Measurements from ENCODE around the gene FRMD8. TPM values are rescaled to one million over a fixed set of nuclear protein-coding genes. Genes with fewer than 3 reads are reported as not detected.

Gene FRMD8
- total RNA-seq, 6 donors from 2014 or later = 31.4 to 77.5 (median 45.8) TPM

GRCh38 chr11:65380460-65381119 lies 5.8 kb upstream of the FRMD8 start:
- no peak overlapping the region for H3K4me3 ChIP-seq
- no peak for TF ChIP-seq POLR2A (IDR thresholded peaks at IDR 0.05)
- TF ChIP-seq POLR2AphosphoS5 (IDR thresholded peaks at IDR 0.05) = no peak
- no peak for TF ChIP-seq EP300 (IDR thresholded peaks at IDR 0.05)
- TF ChIP-seq CTCF (IDR thresholded peaks at IDR 0.05) = no peak
- WGBS, 2 donors = 92 to 95% methylated on average over 12 to 16 of the region's 16 CpGs
- no peaks in the 10 kb centered on the region for H3K36me3 ChIP-seq
- H3K27ac ChIP-seq = peak overlapping the region; percentile 93 to 99 (median 98)
- no peaks in the 10 kb centered on the region for H3K27me3 ChIP-seq
- DNase-seq (peak in 1 of 2 donors; percentile 63), ATAC-seq (ENCODE audit: low FRiP score in 2 of 2) (no peak)
- no peaks in the 10 kb centered on the region for H3K9me3 ChIP-seq
- peaks cover 48 to 81% (median 51%) of the 10 kb centered on the region in 4 donors for H3K4me1 ChIP-seq

GRCh38 chr11:65381716-65382032 lies 4.8 kb upstream of the FRMD8 start:
- DNase-seq (peak in 1 of 2 donors; percentile 61), ATAC-seq (ENCODE audit: low FRiP score in 2 of 2) (peak; percentile 27 to 37)
- 0 to 3% methylated on average over 1 to 6 of the region's 6 CpGs for WGBS, 2 donors
- Histone ChIP-seq H3K4me1 (peaks cover 54 to 86% (median 58%) of the 10 kb centered on the region in 4 donors), H3K27me3 (no peaks in the 10 kb centered on the region), H3K9me3 (no peaks in the 10 kb centered on the region), H3K36me3 (no peaks in the 10 kb centered on the region), H3K27ac (peak overlapping the region; percentile 93 to 99 (median 98)), H3K4me3 (peak overlapping the region; percentile 31 to 56 (median 44))
- TF ChIP-seq POLR2A (IDR thresholded peaks at IDR 0.05) (no peak), POLR2AphosphoS5 (IDR thresholded peaks at IDR 0.05) (no peak), CTCF (IDR thresholded peaks at IDR 0.05) (no peak), EP300 (IDR thresholded peaks at IDR 0.05) (no peak)

GRCh38 chr11:65382033-65382803 lies 4.2 kb upstream of the FRMD8 start, which contains the start of gene SLC25A45:
TSS of gene SLC25A45 (minus strand) at chr11:65382646. CDS start at chr11:65381951, 695 bp downstream.
- DNase-seq = peak; percentile 95 to 97
- H3K4me1 ChIP-seq = peaks cover 56 to 86% (median 60%) of the 10 kb centered on the region in 4 donors
- H3K36me3 ChIP-seq = no peaks in the 10 kb centered on the region
- H3K27me3 ChIP-seq = no peaks in the 10 kb centered on the region
- WGBS, 2 donors = 0 to 1% methylated on average over 5 to 27 of the region's 27 CpGs
- H3K27ac ChIP-seq = peak within 1 kb of the TSS; percentile 93 to 99 (median 98)
- TF ChIP-seq POLR2AphosphoS5 (IDR thresholded peaks at IDR 0.05) (peak; percentile 88 to 89), POLR2A (IDR thresholded peaks at IDR 0.05) (peak in 3 of 4 donors; percentile 29 to 82 (median 54)), CTCF (IDR thresholded peaks at IDR 0.05) (peak; percentile 86 to 99 (median 98)), EP300 (IDR thresholded peaks at IDR 0.05) (peak in 2 of 4 donors; percentile 83 to 92)
- H3K9me3 ChIP-seq = no peaks in the 10 kb centered on the region
- H3K4me3 ChIP-seq = peak within 1 kb of the TSS; percentile 31 to 56 (median 44)
- ATAC-seq (ENCODE audit: low FRiP score in 2 of 2) = peak; percentile 94 to 96

GRCh38 chr11:65382804-65383368 lies 3.6 kb upstream of the FRMD8 start:
- Histone ChIP-seq H3K4me3 (peak overlapping the region; percentile 7 to 56 (median 44)), H3K27ac (peak overlapping the region; percentile 93 to 99 (median 98)), H3K36me3 (no peaks in the 10 kb centered on the region), H3K4me1 (peaks cover 61 to 89% (median 67%) of the 10 kb centered on the region in 4 donors), H3K27me3 (no peaks in the 10 kb centered on the region), H3K9me3 (no peaks in the 10 kb centered on the region)
- no peak for ATAC-seq (ENCODE audit: low FRiP score in 2 of 2)
- 15 to 16% methylated on average over 7 to 12 of the region's 12 CpGs for WGBS, 2 donors
- TF ChIP-seq POLR2A (IDR thresholded peaks at IDR 0.05) (peak in 1 of 4 donors; percentile 72), POLR2AphosphoS5 (IDR thresholded peaks at IDR 0.05) (no peak)
- DNase-seq = peak in 1 of 2 donors; percentile 74

GRCh38 chr11:65383778-65384177 lies 2.7 kb upstream of the FRMD8 start:
- WGBS, 2 donors = 88 to 89% methylated on average over 6 of the region's 6 CpGs
- ATAC-seq (ENCODE audit: low FRiP score in 2 of 2) = no peak
- no peak for DNase-seq
- TF ChIP-seq EP300 (IDR thresholded peaks at IDR 0.05) = no peak
- no peak for TF ChIP-seq POLR2AphosphoS5 (IDR thresholded peaks at IDR 0.05)
- TF ChIP-seq POLR2A (IDR thresholded peaks at IDR 0.05) = no peak
- TF ChIP-seq CTCF (IDR thresholded peaks at IDR 0.05) = no peak
- Histone ChIP-seq H3K27ac (peak overlapping the region; percentile 93 to 99 (median 98)), H3K4me1 (peaks cover 70 to 93% (median 76%) of the 10 kb centered on the region in 4 donors), H3K9me3 (no peaks in the 10 kb centered on the region), H3K27me3 (no peaks in the 10 kb centered on the region), H3K4me3 (no peak overlapping the region), H3K36me3 (peaks cover 0 to 6% (median 0%) of the 10 kb centered on the region in 4 donors)
